ENCODE data around the gene ISG15.

ISG15 gene

DNA sequence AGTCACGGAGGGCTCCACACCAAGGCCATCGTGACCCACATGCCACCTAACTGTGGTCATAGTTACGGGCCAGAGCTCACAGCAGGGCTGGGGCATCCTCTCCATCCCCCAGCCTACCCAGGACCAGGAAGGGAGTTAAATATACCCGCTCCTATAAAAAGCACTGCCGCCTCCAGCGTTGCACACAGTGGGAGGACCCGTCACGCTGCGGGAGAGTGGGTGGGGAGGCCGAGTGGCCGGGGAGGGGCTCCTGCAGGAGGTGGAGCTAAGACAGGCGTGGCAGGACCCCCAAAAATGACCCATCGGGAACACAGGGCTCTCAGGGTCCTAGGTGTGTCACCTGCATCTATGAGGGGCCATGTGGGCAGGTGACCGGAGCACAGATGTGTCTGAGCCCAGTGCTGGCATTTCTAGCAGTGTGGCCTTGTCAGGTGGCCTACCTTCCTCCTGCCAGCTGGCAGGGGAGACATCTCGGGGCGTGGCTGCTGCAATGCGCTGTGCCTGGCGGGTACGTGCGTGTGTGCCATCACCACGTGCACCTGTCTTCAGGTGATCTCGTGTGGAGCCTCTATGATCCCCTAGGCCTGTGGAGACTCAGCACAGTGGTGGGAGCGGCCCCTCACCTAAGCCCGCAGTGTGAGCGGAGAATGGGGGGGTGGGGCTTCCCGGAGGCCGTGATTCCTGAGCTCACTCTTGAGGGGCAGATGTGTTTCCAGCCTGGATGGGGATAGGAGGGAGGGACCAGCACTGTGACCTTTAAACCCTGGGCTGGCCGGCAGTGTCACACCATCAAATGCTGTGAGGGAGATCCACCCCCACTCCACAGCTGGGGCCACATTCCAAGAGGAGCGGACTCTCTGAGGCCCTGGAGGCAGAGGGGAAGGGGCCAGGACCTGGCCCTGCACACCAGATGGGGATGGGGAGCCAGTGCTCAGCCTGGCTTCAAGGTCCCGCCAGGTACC lies 24.4 kb downstream of the ISG15 start:
- no peak overlapping the region for H3K4me2 ChIP-seq (ENCODE audit: low read length)
- no peak for TF ChIP-seq CTCF (IDR thresholded peaks at IDR 0.05)
- no peak overlapping the region for H2AFZ ChIP-seq
- no peaks in the 10 kb centered on the region for H3K27me3 ChIP-seq (ENCODE audit: control insufficient read depth, insufficient read depth, low read length)
- H3K4me1 ChIP-seq: peaks cover 3% of the 10 kb centered on the region
- H3K36me3 ChIP-seq (ENCODE audit: control insufficient read depth, insufficient read depth, low read length): no peaks in the 10 kb centered on the region
- H3K9ac ChIP-seq: no peak overlapping the region
- no peak overlapping the region for H3K27ac ChIP-seq
- no peak overlapping the region for H3K4me3 ChIP-seq (ENCODE audit: low read depth, low read length)
- no peaks in the 10 kb centered on the region for H3K9me3 ChIP-seq (ENCODE audit: control insufficient read depth, low read length)
- no peaks in the 10 kb centered on the region for H3K79me2 ChIP-seq

- H2AFZ ChIP-seq: no peak overlapping the region
- H3K27me3 ChIP-seq (ENCODE audit: control insufficient read depth, insufficient read depth, low read length): no peaks in the 10 kb centered on the region
- H3K79me2 ChIP-seq: no peaks in the 10 kb centered on the region
These were observed 25.4 kb downstream of the ISG15 start for GRCh38 chr1:1038694-1039093.

GRCh38 chr1:1039145-1039910 lies 26.0 kb downstream of the ISG15 start:
- no peak overlapping the region for H3K4me2 ChIP-seq (ENCODE audit: low read length)
- H3K36me3 ChIP-seq (ENCODE audit: control insufficient read depth, insufficient read depth, low read length): no peaks in the 10 kb centered on the region

More at GRCh38 chr1:1038694-1039093, 25.4 kb downstream of the ISG15 start:
- Histone ChIP-seq H3K9ac (no peak overlapping the region), H3K27ac (no peak overlapping the region), H3K4me2 (ENCODE audit: low read length) (no peak overlapping the region), H3K9me3 (ENCODE audit: control insufficient read depth, low read length) (no peaks in the 10 kb centered on the region), H3K4me1 (peaks cover 3% of the 10 kb centered on the region), H3K4me3 (ENCODE audit: low read depth, low read length) (no peak overlapping the region), H3K36me3 (ENCODE audit: control insufficient read depth, insufficient read depth, low read length) (no peaks in the 10 kb centered on the region)
- TF ChIP-seq CTCF (IDR thresholded peaks at IDR 0.05): no peak

More at GRCh38 chr1:1039145-1039910, 26.0 kb downstream of the ISG15 start:
- Histone ChIP-seq H3K79me2 (no peaks in the 10 kb centered on the region), H3K27ac (no peak overlapping the region), H3K9me3 (ENCODE audit: control insufficient read depth, low read length) (no peaks in the 10 kb centered on the region), H3K9ac (no peak overlapping the region), H3K27me3 (ENCODE audit: control insufficient read depth, insufficient read depth, low read length) (no peaks in the 10 kb centered on the region), H2AFZ (no peak overlapping the region), H3K4me3 (ENCODE audit: low read depth, low read length) (no peak overlapping the region), H3K4me1 (peaks cover 3% of the 10 kb centered on the region)
- no peak for TF ChIP-seq CTCF (IDR thresholded peaks at IDR 0.05)

All from parathyroid adenoma (tissue), 2 donors.